HepG2 (cell line): ENCODE data around the gene ZFP69. TPM values are rescaled to one million over a fixed set of nuclear protein-coding genes. Genes with fewer than 3 reads are reported as not detected.

Experiments used
- ESRRA ChIP-seq: sonication (generic); formaldehyde crosslinking; IDR thresholded peaks from 2 replicates; pipeline ENCODE4 v1.5.1; 2020; ENCODE audit warnings: mild to moderate bottlenecking, low read depth, missing genetic modification reagents
- FOSL2 ChIP-seq: sonication (generic); formaldehyde crosslinking; IDR thresholded peaks from 2 replicates; pipeline ENCODE4 v1.4.0; 2020; ENCODE audit warnings: missing genetic modification reagents
- IRF2 ChIP-seq: IDR thresholded peaks from 2 replicates; pipeline ENCODE4 v1.6.1; 2018; ENCODE audit warnings: missing genetic modification reagents, missing compliant biosample characterization
- MEF2D ChIP-seq: sonication (generic); formaldehyde crosslinking; IDR thresholded peaks from 2 replicates; pipeline ENCODE4 v1.5.1; 2020; ENCODE audit warnings: mild to moderate bottlenecking, missing genetic modification reagents
- NCOA2 ChIP-seq: sonication (generic); formaldehyde crosslinking; IDR thresholded peaks from 2 replicates; pipeline ENCODE4 v1.8.0; 2022; ENCODE audit warnings: inconsistent platforms
- NR2F2 ChIP-seq: IDR thresholded peaks from 2 replicates; pipeline ENCODE4 v1.6.1; 2012; ENCODE audit warnings: low read depth, inconsistent platforms, borderline replicate concordance
- NRL ChIP-seq: sonication (generic); formaldehyde crosslinking; IDR thresholded peaks from 2 replicates; pipeline ENCODE4 v1.5.0; 2020; ENCODE audit warnings: missing genetic modification reagents, mild to moderate bottlenecking, moderate library complexity, borderline replicate concordance
- RBAK ChIP-seq: sonication (generic); formaldehyde crosslinking; IDR thresholded peaks from 2 replicates; pipeline ENCODE4 v1.5.1; 2020; ENCODE audit warnings: mild to moderate bottlenecking, missing genetic modification reagents
- RFX5 ChIP-seq: IDR thresholded peaks from 2 replicates; pipeline ENCODE4 v1.6.1; 2011; ENCODE audit warnings: low read depth, low read length, improper control_type of control experiment
- RFXANK ChIP-seq: IDR thresholded peaks from 2 replicates; pipeline ENCODE4 v1.6.1; 2016
- SETDB1 ChIP-seq: sonication (generic); formaldehyde crosslinking; IDR thresholded peaks from 2 replicates; pipeline ENCODE4 v1.5.1; 2020; ENCODE audit warnings: missing genetic modification reagents, mild to moderate bottlenecking, borderline replicate concordance
- SP5 ChIP-seq: IDR thresholded peaks from 2 replicates; pipeline ENCODE4 v1.6.1; 2016; ENCODE audit warnings: low read depth, borderline replicate concordance
- SSRP1 ChIP-seq: IDR thresholded peaks from 2 replicates; pipeline ENCODE4 v1.6.1; 2016; ENCODE audit warnings: control low read depth
- TAF1 ChIP-seq: sonication (generic); formaldehyde crosslinking; IDR thresholded peaks from 2 replicates; pipeline ENCODE4 v1.4.0; 2020; ENCODE audit warnings: missing genetic modification reagents
- THAP9 ChIP-seq: sonication (generic); formaldehyde crosslinking; IDR thresholded peaks from 2 replicates; pipeline ENCODE4; 2020; ENCODE audit warnings: missing genetic modification reagents, mild to moderate bottlenecking, borderline replicate concordance
- XRCC5 ChIP-seq: fragments of 200-400 bp; formaldehyde crosslinking; optimal IDR thresholded peaks from 2 replicates; pipeline ENCODE3; 2017; ENCODE audit warnings: mild to moderate bottlenecking, low read length
- ZNF274 ChIP-seq: sonication (generic); formaldehyde crosslinking; IDR thresholded peaks from 2 replicates; pipeline ENCODE4 v1.5.1; 2020; ENCODE audit warnings: mild to moderate bottlenecking, missing genetic modification reagents
- ZNF614 ChIP-seq: IDR thresholded peaks from 2 replicates; pipeline ENCODE4 v1.6.1; 2018; ENCODE audit warnings: missing biosample characterization, missing genetic modification reagents, inconsistent platforms, borderline replicate concordance
- ZNF619 ChIP-seq: sonication (generic); formaldehyde crosslinking; IDR thresholded peaks from 2 replicates; pipeline ENCODE4 v1.4.0; 2020; ENCODE audit warnings: mild to moderate bottlenecking, missing genetic modification reagents
- ZNF691 ChIP-seq: sonication (generic); formaldehyde crosslinking; IDR thresholded peaks from 2 replicates; pipeline ENCODE4 v1.4.0; 2020; ENCODE audit warnings: missing genetic modification reagents, low read depth, mild to moderate bottlenecking, borderline replicate concordance
- ZNF780A ChIP-seq: sonication (generic); formaldehyde crosslinking; IDR thresholded peaks from 2 replicates; pipeline ENCODE4 v1.8.0; 2022; ENCODE audit warnings: mild to moderate bottlenecking, missing genetic modification reagents, moderate library complexity
- polyA plus RNA-seq, 8 experiments: library from polyadenylated mRNA; depleted of rRNA in 3 of 8; stranded (reverse) in 7 of 8; unstranded in 1 of 8; fragments of >200 nt; fragmentation: Illumina TruSeq in 4 of 8; extraction: Trizol in 4 of 8; gene quantifications; 2 replicates each; pipeline versions ENCODE4 v1.2.1 to v1.2.3, GENCODE V29; 2011 to 2016; ENCODE audit warnings: low read depth in 4 of 8, missing spikeins in 1 of 8, mixed read lengths in 1 of 8; ENCODE audit not compliant: insufficient read depth in 1 of 8
- total RNA-seq, 5 experiments: library from RNA; depleted of rRNA; stranded (reverse); fragments of >200 nt; fragmentation: Illumina TruSeq; extraction: Trizol; gene quantifications; 2 replicates each; pipeline ENCODE4 v1.2.3, GENCODE V29; 2016; ENCODE audit warnings: low read depth in 1 of 5
- TF ChIP-seq, protein P1 (sequence below): IDR thresholded peaks from 2 replicates; pipeline ENCODE4 v1.6.1; 2016; ENCODE audit warnings: missing compliant biosample characterization, missing genetic modification reagents, borderline replicate concordance
- TF ChIP-seq, protein P2 (sequence below): sonication (generic); formaldehyde crosslinking; IDR thresholded peaks from 2 replicates; pipeline ENCODE4 v1.5.0; 2020; ENCODE audit warnings: missing genetic modification reagents

ZFP69 gene
- total and polyA plus RNA-seq, 2 of the 13 experiments (the other 11 are each of a cell fraction or from before 2014, with no cell fraction given): 2.6 to 5.6 TPM

GRCh38 chr1:40476924-40477677 lies at the start of gene ZFP69 (continued):
- TF ChIP-seq RFX5 (no peak), ZNF274 (CRISPR knock-in tag) (peak; percentile 24), SETDB1 (CRISPR knock-in tag) (no peak), NCOA2 (no peak), RBAK (CRISPR knock-in tag) (no peak), ZNF619 (CRISPR knock-in tag) (no peak), NRL (no peak), ZNF614 (no peak), IRF2 (CRISPR knock-in tag) (no peak), MEF2D (no peak), TAF1 (CRISPR knock-in tag) (no peak; the same call in 1 of the 2 replicates), ESRRA (CRISPR knock-in tag) (0 out of 2 replicates have a peak, but pooled peaks have one; percentile 39), SP5 (peak; percentile 81), FOSL2 (CRISPR knock-in tag) (0 out of 2 replicates have a peak, but pooled peaks have one; percentile 5), ZNF780A (CRISPR knock-in tag) (no peak), XRCC5 (no peak), ZNF691 (CRISPR knock-in tag) (no peak), NR2F2 (no peak), SSRP1 (CRISPR knock-in tag) (no peak), THAP9 (no peak), RFXANK (no peak)
- TF ChIP-seq, protein P1, sequence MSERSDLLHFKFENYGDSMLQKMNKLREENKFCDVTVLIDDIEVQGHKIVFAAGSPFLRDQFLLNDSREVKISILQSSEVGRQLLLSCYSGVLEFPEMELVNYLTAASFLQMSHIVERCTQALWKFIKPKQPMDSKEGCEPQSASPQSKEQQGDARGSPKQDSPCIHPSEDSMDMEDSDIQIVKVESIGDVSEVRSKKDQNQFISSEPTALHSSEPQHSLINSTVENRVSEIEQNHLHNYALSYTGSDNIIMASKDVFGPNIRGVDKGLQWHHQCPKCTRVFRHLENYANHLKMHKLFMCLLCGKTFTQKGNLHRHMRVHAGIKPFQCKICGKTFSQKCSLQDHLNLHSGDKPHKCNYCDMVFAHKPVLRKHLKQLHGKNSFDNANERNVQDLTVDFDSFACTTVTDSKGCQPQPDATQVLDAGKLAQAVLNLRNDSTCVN: no peak; the same call in 1 of the 2 replicates
- TF ChIP-seq, protein P2, sequence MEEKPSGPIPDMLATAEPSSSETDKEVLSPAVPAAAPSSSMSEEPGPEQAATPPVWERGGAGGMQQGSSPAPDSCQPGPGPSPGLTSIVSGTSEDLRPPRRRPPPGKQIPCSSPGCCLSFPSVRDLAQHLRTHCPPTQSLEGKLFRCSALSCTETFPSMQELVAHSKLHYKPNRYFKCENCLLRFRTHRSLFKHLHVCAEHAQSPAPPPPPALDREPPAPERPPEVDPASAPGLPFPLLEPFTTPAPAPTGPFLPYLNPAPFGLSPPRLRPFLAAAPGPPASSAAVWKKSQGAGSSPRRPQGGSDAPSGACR (CRISPR knock-in tag): no peak
